AG10803 (cell line): ENCODE data around the gene SLC9A3.

Experiments used
- DNase-seq: peaks from one replicate; pipeline ENCODE4 v3.0.0; 2010; ENCODE audit warnings: low read depth
- H3K4me3 ChIP-seq: 2 replicates; pipeline ENCODE4 v1.5.1; 2011; ENCODE audit warnings: mild to moderate bottlenecking, low read length, control low read depth
- TF ChIP-seq, protein P1 (sequence below): conservative IDR thresholded peaks from 2 replicates; pipeline ENCODE4 v1.5.1; 2011; ENCODE audit warnings: mild to moderate bottlenecking, low read length, control low read depth, inconsistent platforms

Gene SLC9A3

DNA sequence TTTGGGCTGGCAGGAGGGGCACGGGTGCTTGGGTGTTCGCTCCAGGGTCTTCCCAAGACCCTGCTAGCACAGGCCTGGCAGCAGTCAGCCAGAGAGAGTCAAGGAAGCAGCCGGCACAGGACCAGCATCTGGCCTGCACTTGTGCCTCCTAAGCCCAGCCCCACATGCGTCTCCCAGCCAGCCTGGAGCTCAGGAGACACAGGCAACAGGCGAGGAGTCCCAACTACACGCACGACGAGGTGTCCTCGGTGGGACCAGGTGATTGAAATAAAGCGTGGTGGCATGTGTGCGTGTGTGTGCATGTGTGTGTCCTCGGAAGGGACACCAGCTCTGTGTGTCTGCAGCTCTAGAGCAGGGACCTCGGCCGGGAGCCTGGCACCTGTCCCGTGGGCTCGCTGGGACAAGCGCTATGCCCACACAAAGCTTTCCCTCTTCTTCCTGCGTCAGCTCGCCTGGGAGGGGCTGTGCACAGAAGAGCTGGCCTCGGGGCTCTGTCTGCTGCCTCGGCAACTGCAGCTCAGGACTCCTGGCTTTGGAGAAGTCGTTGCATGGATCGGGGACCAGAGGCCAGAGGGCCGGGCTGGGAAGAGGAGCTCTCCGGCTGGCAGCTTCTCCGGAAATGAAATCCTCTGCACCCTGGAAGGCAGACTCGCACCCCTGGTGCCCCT lies 14.7 kb upstream of the SLC9A3 start:
- TF ChIP-seq, protein P1, sequence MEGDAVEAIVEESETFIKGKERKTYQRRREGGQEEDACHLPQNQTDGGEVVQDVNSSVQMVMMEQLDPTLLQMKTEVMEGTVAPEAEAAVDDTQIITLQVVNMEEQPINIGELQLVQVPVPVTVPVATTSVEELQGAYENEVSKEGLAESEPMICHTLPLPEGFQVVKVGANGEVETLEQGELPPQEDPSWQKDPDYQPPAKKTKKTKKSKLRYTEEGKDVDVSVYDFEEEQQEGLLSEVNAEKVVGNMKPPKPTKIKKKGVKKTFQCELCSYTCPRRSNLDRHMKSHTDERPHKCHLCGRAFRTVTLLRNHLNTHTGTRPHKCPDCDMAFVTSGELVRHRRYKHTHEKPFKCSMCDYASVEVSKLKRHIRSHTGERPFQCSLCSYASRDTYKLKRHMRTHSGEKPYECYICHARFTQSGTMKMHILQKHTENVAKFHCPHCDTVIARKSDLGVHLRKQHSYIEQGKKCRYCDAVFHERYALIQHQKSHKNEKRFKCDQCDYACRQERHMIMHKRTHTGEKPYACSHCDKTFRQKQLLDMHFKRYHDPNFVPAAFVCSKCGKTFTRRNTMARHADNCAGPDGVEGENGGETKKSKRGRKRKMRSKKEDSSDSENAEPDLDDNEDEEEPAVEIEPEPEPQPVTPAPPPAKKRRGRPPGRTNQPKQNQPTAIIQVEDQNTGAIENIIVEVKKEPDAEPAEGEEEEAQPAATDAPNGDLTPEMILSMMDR: no peak
- DNase-seq: no peak
- no peak overlapping the region for H3K4me3 ChIP-seq

DNA sequence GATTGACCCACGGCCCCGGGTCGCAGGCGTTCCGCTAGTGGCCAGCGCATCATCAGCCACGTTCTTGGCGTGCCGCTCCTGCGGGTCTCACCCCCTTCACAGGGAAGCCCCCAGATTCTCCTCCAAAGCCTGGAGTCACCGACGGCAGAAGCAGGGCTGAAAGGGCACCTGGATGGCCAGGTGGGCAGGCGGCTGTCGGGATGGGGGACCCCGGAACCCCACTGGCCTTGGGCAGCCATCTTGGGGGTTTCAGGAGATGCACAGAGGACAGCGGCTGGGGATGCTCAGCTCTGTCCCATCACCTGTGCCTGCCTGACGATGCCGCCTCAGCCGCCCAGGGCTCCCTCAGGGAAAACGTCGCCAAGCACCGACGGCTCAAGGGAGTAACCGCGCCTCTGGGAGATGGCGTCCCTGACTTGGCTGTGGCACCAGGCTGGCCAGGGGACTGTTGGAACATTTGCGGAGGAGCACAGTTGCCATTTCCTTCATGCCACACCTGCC lies 14.1 kb upstream of the SLC9A3 start:
- no peak for DNase-seq
- H3K4me3 ChIP-seq: no peak overlapping the region
- TF ChIP-seq, protein P1: no peak

DNA sequence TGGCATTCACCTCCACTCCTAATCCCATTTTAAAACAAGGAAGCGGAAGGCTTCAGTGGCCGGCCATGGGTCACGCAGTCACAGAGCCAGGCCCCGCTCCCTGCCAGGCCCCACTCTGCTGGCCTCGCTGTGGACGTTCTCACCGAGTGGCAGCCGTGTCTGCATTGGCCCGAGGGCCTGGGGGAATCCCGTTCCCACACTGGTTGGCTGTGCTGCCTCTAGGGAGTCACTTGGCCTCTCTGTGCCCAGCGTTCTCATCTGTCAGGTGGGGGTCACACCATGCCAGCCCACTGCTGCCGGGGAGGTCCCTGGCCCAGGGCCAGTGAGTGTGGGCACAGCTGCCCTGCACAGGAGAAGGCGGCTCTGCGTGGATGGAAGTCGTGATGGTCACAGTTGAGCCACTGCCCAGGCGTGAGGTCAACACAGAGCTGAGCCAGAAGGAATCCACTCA lies 13.4 kb upstream of the SLC9A3 start:
- TF ChIP-seq, protein P1: no peak
- no peak overlapping the region for H3K4me3 ChIP-seq
- DNase-seq: no peak

DNA sequence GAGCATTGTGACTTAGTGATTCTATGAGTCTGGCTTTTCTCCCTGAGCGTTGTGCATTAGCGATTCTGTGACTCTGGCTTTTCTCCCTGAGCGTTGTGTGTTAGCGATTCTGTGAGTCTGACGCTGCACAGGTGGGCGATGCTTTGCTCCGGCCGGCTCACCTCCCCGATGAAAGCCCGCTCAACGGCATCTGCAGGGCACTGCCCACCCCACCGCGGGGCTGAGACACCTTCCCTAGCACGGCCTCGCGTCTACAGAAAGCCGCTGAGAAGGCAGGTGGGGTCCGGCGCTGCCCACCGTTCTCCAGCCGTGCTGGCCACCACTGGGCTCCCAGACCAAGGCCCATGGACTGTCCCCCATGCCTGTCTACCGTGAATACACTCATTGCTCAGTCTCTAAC lies 12.8 kb upstream of the SLC9A3 start:
- no peak overlapping the region for H3K4me3 ChIP-seq
- TF ChIP-seq, protein P1: no peak
- no peak for DNase-seq

DNA sequence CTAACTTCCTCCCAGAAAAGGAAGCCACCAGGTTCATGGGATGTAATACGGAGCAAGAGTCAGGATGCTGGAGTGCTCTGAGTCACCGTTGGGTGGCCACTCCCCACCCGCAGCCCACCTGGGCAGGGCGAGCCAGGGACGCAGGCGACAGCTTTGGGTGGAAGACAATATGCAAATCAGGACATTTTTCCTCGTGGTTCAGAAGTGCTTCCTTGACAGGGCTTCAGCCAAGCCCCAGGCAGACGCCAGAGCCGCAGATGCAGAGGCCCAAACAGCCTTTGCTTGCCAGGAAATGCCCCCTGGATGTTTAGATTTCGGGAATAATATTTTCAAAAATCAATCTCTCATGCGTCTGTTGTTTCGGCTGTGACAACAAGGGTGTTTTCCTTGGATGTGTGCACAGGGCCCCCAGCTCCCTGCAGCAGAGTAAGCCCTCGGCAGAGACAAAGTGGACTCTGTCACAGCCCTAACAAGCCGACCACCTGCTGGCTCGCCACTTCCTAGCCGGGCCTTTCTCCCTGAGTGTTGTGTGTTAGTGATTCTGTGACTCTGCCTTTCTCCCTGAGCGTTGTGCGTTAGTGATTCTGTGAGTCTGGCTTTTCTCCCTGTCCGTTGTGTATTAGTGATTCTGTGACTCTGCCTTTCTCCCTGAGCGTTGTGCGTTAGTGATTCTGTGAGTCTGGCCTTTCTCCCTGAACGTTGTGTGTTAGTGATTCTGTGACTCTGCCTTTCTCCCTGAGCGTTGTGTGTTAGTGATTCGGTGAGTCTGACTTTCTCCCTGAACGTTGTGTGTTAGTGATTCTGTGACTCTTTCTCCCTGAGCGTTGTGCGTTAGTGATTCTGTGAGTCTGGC lies 11.8 kb upstream of the SLC9A3 start:
- H3K4me3 ChIP-seq: no peak overlapping the region
- no peak for DNase-seq
- TF ChIP-seq, protein P1: no peak

DNA sequence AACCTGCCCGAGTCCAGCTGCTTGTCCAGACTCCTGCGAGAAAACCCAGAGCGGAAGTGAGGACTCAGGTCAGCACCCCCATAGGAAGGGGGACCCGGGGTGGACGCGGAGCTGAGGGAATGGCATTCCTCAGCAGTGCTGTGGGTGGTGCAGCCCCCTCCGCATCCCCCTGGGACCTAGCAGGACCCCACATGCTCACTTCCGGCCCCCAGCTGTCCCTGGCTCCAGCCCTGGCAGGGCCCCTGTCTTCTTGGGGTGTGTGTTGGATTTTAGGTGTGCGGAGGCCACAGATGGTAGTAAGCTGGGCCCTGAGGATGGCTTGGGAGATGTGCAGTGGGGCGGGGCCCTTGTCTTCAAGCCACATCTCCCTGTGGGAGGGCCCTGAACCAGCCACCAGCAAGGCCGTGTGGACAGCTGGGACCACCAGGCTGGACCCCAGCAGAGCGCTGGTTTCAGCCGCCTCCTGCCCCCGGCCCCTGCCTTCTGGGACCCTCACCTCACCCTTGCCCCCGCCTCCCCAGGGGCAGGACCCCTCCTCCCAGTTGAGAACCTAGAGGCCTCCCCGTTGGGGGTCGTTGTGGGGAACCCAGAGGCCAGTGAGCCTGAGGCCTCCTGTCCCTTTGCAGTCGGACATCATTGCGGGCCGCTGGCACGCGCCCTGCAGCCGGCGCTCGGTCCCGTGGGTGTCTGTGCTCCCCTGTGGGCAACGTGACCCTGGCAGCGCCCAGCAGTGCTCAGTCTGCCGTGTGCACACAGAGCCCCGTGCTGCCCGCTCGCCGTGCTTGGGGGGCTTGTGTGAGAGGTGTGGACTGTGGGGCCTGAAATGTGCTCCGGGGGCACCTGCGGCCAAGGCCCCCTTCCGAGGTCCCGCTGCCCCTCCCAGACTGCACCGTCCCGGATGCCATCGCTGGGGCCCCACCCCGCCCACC lies 10.8 kb upstream of the SLC9A3 start:
- TF ChIP-seq, protein P1: no peak
- no peak overlapping the region for H3K4me3 ChIP-seq
- no peak for DNase-seq
